NCI-H146 treated with DMSO at 0.1 percent for 48 hours (cell line): ENCODE data around the gene RAP1GDS1.

Experiments
- DNase-seq: peaks from one replicate; lab custom pipeline; 2025; ENCODE audit not compliant: unreplicated experiment; lab: John Stamatoyannopoulos, UW

Gene RAP1GDS1, protein sequence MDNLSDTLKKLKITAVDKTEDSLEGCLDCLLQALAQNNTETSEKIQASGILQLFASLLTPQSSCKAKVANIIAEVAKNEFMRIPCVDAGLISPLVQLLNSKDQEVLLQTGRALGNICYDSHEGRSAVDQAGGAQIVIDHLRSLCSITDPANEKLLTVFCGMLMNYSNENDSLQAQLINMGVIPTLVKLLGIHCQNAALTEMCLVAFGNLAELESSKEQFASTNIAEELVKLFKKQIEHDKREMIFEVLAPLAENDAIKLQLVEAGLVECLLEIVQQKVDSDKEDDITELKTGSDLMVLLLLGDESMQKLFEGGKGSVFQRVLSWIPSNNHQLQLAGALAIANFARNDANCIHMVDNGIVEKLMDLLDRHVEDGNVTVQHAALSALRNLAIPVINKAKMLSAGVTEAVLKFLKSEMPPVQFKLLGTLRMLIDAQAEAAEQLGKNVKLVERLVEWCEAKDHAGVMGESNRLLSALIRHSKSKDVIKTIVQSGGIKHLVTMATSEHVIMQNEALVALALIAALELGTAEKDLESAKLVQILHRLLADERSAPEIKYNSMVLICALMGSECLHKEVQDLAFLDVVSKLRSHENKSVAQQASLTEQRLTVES

DNA sequence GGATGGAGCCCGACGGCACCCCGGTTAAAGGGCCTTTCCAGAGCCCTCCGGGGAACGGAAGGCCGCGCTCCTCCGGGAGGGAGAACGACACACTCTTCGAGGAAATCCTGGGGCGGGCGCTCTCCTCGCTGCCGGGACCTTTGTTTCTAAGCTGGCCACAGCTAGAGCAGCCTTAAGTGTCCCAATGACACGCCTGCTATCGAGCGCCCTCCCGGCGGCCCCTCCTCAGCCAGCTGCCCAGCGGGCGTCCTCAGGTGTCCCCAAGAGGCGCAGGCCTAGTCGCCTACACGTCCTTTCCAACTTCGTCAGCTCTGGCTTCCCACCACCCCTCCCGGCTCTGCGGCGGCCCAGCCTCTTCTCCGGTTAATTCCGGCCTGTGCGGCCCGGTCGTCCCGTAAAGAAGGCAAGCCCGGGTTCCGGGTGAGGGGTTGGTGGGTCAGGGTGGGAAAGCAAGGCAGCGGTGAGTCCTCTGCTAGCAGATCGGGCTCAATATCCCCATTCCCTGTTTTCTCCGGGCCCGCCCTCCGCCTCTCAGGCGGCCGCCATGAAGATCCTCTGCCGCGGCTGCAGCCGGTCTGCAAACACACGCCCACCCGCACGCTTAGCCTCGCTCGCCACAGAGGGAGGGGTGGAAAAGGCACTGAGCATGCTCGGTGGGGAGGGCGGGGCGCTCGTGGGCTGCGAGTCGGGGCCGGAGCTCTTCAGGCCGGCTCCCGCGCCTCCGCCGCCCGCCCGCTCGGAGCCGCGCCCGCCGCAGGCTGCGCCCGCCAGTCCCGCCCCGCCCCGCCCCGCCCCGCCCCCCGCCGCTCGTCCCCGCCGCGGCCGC, at the start of gene RAP1GDS1:
RAP1GDS1 (plus strand) TSS at position 806 of the 826 bp plus-strand sequence. CDS start 182 bp downstream, outside the sequence.
- DNase-seq = peak; percentile 42

DNA sequence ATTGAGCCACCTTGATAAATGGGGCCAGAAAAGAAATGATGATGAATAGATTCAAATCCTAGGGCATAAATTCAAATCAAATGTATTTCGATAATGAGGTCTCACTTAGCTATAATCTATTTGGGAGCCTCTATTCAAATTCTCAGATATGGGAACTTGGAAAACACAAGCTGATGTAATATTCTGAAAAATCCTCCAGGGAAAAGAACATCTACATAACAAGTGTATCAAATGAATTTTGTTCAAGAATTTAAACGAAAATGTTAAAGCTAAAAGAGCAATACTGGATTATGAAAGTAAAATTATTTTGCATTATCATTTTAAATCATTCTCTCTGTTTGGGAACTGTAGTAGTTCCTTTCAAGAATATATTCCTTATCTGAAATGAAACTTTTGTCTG, 38.9 kb upstream of the RAP1GDS1 start:
- no peak for DNase-seq

DNA sequence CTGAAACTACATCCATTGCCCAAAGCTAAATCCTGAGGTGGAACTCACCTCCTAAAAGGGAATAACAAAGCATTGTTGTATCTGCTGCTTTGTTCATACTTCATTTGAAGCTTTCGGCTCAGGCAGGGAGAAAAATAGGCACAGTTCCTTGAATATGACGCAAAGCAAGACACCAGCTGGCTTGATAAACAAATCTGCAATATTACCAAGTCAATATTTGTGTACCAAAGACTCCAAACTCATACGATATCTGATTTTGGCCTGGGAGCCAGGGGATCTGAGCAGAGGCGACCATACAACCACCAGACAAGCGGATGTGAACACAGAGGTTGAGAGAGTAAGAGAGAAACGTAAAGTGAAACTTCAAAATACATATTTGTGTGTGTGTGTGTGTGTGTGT, 34.8 kb upstream of the RAP1GDS1 start:
- no peak for DNase-seq

DNA sequence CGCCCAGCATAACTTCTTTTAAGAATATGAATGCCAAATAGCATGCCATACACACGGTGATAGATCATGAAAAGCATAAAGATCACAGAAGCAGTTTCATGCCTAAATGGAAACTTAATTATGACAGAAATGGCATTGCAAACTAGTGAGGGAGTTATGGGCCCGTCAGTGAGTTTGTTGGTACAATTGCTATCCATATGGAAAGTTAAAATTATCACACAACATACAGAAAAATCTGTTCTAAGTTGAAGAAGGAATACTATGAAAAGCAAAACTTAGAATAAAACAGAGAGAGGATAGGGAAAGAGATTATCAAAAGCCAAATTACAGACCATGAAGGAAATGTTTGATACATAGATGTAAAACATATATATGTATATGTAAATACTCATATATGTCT, 30.2 kb upstream of the RAP1GDS1 start:
- DNase-seq = no peak

DNA sequence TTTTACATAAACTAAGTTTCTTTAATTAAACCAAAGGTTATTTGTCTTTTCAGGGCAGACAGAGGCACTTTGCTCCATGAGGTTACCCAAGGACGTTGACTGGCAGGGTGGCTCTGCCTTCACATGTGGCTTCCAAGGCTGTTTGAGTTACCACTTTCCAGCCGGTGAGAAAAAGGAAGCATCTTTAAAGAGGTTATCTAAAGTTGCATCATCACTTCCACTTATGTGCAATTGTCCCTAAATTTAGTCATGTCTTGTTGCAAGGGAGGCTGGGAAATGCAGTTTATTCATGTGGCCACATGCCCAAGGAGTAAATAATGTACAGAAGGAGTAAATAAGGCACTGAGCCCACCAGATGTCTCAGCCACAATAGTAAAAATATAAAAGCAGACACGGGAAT, 29.0 kb upstream of the RAP1GDS1 start:
- DNase-seq = no peak

DNA sequence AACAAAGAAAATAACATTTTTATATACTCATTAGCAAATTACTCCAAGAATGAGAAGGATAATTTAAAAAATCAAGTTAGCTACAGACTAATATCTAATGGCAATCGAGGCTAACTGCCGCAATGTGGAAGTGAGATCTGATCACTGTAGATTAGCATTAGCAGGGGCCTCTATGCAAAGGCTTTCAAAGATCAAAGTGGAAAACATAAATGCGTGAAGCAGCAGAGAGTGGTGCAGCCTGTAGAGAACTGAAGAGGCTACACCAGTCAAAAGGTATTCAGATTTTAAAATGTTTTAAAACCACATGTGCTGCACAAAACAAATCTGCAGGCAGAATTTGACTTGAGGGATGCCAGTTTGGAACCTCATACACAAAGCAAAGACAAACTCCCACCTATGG, 24.0 kb upstream of the RAP1GDS1 start:
- no peak for DNase-seq

DNA sequence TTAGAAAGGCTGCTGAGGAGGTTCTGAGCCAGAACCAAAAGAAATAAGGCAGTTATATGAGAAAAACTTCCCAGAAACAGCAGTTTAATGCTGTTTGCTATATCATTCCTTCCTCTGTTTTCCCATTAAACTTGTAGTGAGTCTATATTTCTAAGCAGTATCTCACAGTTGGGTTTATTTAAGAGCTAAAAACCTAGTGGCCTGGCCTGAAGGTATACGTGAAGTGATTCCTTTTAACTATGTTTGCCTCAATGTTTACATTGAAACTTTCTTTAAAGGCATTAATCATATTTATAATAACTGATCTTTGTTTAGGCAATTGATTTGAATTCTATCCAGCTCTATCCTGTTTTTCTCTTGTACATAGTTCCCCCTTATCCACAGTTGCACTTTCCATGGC, 19.1 kb upstream of the RAP1GDS1 start:
- no peak for DNase-seq

DNA sequence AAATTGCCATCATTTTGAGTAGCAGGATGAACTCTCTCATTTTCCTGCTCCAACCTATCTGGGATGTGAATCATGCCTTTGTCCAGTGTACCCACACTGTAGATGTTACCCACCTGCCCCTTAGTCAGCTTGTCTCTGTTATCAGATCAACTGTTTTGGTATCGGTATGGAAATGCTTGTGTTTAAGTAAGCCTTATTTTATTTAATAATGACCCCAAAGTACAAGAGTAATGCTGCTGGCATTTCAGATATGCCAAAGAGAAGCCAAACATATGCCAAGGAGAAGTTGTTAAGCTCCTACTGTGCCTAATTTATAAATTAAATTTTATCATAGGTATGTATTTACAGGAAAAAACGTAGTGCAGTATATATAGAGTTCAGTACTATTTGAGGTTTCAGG, 18.6 kb upstream of the RAP1GDS1 start:
- no peak for DNase-seq

DNA sequence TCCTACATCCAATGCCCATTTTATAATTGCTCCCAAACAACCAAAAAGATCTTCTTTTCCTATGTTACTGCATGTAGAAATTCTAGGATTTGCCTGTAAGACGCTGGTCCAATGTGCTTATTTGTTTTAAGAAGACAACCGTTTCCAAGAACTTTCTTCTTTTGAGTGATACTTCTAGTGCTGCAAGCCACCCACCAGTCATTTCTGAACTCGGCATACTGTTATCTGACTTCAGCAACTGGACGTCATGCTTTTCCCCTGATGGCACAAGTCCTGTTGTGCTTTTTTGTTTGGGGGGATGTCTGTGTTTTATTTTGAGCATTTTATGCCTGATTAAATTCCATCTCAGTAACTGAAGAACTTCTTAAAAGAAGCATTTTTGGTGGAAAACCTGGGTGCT, 16.0 kb upstream of the RAP1GDS1 start:
- no peak for DNase-seq

DNA sequence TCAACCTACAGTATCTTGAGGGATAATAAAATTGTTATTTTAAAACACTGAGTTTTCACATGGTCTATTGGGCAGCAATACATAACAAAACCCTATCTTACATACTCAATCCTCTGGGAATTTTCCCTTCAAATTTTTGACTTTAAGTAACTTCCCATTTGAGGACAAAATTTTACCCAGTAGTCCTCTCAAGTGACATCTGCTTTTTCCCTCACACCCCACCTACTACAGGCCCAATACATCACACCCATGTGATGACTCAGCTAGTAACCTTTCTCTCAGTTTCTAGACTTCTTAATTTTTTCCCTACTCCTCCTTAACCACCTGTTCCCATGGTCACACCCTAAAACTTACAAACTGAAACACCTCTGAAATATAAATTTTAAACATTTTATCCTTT, 12.2 kb upstream of the RAP1GDS1 start:
- DNase-seq = no peak

DNA sequence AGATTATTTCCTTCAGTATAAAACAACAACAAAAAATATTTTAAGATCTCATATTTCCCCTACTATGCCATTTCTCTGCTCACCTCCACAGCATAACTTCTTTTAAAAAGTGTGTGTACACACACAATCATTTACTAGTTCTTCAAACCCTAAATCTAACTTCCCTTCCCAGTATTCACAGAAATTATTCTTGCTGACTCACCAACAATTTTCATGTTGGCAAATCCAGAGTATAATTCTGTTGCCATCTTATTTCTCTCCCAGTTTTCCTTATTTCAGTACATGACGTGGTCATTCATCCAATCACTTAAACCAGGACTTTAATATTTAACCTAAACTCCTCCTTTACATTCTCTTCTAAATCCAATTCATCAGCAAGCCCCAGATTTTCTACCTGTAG, 11.4 kb upstream of the RAP1GDS1 start:
- no peak for DNase-seq

DNA sequence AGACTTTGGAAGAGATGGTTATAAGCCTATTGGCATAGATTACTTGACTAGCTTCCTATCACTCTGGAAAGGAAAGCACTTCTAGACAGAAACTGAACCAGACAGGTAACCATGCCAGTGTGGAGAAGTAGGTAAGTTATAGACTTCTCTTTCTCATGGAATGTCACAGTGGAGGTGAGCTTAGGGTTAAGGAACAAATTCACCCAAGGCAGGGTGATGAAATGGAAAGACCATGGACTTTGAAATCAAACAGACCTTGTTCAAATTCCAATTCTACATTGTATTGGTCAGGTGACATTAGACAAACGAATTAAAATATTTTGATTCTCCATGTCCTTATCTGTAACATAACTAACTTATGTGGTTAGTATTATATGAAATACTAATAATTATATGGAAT, 7.7 kb upstream of the RAP1GDS1 start:
- no peak for DNase-seq

DNA sequence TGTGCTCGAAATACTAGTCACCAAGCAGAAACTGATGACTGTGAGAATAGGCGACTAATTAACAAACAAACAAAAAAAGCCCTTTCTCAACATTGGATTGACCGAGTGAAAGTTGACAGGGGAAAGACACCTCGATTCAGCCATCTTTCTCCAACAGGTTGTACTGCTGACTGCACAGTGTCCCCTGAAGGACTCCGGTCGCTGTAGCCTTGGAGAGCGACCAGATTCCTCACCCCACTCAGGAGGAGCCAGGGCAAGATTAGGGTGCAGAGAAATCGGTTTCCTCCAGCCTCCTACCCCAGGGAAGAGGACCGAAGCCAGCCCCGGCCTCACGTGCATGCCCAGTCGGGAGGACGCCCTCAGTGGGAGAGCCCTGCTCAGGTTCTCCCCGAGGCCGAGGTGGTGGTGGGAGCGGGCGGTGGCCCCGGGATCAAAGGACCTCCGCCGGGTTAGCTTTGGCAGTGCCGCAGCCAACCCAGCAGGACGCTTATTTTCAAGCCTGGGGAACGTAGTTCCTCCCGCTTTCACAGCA, 1.1 kb upstream of the RAP1GDS1 start:
- no peak for DNase-seq

DNA sequence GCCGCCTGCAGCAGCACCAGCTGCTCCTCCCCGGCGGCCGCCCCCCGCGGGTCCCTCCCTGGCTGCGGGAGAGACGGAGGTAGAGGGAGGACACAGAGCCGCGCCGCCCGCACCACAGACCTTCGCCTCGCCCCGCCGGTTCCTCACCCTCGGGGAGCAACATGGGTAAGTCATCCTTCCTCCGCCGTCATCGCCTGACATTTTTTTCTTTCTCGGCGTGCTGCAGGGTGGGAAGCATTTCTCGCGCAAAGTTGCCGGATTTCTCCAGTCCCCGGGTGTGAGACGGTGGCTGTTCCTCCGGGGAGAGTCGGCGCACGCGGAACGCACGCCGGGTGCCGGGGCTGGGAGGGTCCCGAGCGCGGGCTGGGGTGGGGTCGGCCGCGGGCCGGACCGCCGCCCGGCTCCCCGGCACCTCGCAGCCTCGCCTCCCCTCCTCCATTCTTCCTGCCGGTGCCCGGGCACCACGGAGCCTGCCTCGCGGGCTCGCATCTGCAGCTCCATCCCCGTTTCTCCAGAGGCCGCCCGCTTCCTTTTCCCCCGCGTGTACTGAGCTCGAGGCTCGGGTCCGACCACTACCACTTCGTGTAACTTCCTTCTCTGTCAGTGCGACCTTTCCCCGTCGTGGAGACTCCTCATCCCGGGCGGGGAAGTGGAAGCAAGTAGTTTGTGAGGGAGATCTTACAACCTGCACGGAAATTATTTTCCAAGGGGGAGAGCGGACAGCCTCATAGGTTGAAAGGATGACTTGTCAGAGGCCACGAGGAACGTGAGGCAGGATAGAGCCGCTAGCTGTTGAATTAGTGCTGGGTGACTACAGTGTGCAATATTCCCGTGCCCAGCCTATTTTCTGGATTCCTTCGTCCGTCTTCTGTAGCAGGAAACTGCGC, 464 bp downstream of the RAP1GDS1 start:
- DNase-seq = no peak

DNA sequence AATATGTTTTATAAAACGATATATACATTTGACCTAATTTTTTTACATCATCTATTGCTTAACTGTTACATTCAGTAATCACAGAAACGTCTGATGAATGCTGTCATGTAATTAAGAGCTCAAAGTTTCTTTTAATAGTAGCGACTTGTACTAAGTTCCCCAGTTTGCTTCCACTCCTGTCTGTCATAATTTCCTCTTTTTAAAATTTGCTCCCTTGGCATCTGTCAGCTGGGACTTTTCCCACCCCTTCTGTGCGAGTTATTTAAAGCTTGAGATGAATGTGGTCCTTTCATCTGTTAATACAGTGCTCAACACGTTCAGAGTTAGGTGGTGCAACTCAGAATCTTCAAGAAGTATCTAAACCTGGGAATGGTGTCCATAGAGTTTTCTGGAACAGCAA, 1.2 kb downstream of the RAP1GDS1 start:
- DNase-seq = no peak

DNA sequence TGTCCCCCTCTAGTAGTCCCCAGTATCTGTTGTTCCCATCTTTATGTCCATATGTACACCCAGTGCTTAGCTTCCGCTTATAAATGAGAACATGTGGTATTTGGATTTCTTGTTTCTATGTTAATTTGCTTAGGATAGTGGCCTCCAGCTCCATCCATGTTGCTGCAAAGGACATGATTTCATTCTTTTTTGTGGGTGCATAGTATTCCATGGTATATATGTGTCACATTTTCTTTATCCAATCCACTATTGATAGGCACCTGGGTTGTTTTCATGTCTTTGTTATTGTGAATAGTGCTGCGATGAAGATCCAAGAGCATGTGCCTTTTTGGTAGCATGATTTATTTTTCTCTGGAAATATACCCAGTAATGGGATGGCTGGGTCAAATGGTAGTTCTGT, 6.3 kb downstream of the RAP1GDS1 start:
- no peak for DNase-seq

DNA sequence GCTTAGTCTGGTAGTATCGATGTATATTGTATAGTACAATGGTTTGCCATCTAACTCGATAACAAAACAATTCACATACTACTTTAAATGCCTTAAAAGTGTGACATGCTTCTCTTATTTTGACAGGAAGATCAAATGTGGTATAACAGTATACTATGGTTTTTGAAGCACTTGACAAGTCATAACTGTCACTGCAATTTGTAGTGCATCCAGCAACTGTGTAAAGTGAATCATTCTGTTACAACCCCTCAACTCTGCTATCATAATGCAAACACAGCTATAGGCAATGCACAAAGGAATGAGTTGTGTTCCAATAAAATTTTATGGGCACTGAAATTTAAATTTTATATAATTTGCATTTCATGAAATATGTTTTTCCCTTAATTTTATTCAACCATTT, 14.0 kb downstream of the RAP1GDS1 start:
- no peak for DNase-seq

DNA sequence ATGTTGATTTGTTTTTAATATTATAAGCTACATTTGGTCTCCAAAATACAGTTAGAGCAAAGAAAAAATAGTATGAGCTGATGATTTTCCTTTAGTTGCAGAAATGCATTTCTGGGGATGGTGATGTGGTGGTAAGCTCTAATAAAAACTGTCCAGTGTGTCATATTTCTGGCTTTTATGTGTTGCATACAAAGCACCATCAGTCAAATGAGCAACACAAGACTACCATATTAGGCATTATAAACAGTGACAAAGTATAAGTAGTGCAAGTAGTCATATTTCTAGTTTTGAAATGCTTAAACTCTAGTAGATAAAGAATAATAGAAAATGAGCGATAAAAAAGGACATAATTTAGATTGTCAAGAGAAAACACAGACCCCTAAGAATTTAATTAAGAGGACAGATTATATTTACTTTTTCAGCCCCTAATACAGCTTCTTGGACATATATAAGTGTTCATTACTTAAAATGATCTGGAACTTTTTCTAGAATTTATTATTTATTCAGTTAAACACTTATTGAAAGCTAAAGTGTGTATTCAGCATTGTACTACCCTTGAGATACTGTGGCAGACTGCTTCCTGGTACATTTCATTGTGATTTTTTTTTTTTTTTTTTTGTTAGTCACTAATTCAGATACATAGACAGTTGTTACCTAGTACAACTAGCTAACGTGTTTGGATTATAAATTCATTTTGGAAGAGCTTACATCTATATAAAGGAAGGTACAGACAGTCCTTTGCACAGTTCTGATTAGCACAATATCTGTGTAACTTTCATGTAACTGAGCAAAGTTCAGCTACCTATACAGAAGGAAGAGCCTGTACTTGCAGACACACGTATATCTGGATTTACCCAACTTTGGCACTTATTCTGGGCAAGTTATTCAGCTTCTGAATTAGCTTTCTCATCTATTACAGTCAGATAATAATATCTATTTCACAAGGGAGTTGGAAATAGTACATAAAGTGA, 22.3 kb downstream of the RAP1GDS1 start:
- no peak for DNase-seq

DNA sequence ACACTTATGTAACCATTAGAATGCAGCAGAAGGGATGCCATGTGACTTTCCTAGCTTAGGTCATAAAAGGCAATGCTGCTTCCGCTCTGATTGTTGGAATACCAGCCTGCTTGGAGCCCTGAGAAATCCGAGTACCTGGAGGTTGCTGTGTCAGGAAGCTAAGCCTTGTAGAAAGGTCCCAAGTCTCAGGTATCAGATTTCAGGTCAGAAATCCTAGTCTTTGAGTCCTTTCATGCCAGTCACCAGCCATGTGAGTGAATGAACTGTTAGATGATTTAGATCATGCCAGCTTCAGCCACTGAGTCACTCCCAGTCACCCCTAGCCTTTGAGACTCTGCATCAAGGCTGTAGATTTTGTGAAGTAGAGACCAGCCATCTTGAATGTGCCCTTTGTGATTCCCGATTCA, 23.5 kb downstream of the RAP1GDS1 start:
- no peak for DNase-seq

DNA sequence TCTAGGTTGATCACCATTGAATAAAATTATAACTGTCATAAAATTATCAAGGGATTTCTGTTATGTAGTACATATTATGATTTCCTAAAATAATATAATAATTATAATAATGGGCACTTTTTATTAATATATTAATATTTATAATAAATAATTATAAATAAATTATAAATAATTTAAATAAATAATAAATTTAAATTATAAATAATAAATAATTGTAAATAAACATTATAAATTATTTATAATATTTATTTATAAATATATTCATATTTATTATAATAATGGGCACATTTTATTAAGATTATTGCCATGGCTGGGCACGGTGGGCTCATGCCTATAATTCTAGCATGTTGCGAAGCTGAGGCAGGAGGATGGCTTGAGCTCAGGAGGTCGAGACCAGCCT, 24.5 kb downstream of the RAP1GDS1 start:
- no peak for DNase-seq
